ENCODE data around the gene DHX36. TPM values are rescaled to one million over a fixed set of nuclear protein-coding genes. Genes with fewer than 3 reads are reported as not detected.

DHX36 gene
- total and polyA plus RNA-seq, 10 of the 15 experiments (the other 5 are each of a cell fraction or from before 2014, with no cell fraction given), result 16.2 to 70.5 (median 41.6) TPM

DNA sequence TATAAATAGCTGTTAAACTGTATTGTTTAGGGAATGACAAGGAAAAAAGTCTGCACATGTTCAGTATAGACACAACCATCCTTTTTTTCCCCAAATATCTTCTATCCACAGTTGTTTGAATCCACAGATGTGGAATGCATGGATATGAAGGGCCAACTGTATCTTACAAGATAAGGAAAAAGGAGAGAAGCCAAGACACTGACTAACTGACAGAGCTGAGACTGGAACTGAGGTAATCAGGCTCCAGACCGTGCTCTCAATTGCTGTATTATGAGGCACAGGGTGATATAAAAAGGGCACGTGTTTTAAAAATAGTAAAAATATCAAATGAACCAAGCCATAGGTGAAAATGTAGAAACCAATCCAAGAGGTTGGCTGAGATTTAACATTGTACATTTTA is 49.0 kb downstream of the DHX36 start (continued):
- TF ChIP-seq, protein P1, sequence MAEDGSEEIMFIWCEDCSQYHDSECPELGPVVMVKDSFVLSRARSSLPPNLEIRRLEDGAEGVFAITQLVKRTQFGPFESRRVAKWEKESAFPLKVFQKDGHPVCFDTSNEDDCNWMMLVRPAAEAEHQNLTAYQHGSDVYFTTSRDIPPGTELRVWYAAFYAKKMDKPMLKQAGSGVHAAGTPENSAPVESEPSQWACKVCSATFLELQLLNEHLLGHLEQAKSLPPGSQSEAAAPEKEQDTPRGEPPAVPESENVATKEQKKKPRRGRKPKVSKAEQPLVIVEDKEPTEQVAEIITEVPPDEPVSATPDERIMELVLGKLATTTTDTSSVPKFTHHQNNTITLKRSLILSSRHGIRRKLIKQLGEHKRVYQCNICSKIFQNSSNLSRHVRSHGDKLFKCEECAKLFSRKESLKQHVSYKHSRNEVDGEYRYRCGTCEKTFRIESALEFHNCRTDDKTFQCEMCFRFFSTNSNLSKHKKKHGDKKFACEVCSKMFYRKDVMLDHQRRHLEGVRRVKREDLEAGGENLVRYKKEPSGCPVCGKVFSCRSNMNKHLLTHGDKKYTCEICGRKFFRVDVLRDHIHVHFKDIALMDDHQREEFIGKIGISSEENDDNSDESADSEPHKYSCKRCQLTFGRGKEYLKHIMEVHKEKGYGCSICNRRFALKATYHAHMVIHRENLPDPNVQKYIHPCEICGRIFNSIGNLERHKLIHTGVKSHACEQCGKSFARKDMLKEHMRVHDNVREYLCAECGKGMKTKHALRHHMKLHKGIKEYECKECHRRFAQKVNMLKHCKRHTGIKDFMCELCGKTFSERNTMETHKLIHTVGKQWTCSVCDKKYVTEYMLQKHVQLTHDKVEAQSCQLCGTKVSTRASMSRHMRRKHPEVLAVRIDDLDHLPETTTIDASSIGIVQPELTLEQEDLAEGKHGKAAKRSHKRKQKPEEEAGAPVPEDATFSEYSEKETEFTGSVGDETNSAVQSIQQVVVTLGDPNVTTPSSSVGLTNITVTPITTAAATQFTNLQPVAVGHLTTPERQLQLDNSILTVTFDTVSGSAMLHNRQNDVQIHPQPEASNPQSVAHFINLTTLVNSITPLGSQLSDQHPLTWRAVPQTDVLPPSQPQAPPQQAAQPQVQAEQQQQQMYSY (CRISPR knock-in tag; IDR thresholded peaks at IDR 0.05), result no peak
- TF ChIP-seq DPF2 (IDR thresholded peaks at IDR 0.05), result no peak
- no peak for TF ChIP-seq EED (IDR thresholded peaks at IDR 0.05; ENCODE audit: low read depth)
- TF ChIP-seq RUNX3 (IDR thresholded peaks at IDR 0.05; ENCODE audit: low read length), result no peak
- TF ChIP-seq SUZ12 (IDR thresholded peaks at IDR 0.05; ENCODE audit: unreplicated experiment), result no peak
- no peak for TF ChIP-seq MTA3 (IDR thresholded peaks at IDR 0.05; ENCODE audit: borderline replicate concordance, low read length)
- TF ChIP-seq CBX3 (IDR thresholded peaks at IDR 0.05; ENCODE audit: borderline replicate concordance, low read depth), result no peak
- TF ChIP-seq NBN (IDR thresholded peaks at IDR 0.05), result no peak

DNA sequence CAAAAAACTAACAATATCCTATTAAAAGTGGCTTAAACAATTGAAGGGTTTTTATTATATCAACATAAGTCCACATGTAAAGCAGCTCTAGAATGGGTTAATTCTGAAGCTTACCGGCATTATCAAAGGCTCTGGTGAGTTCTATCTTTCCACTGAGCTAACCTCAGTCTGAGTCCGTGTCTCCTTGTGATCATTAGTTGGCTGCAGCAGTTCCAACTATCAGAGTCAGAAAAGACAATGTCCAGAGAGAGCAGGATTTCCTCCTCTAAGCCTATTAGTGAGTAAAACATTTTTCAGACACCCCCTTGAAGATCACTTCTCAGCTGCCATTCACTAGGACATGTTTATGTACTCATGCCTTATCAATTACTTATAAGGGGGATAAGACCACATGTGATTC is 49.9 kb downstream of the DHX36 start:
- Histone ChIP-seq H3K79me2 (ENCODE audit: control insufficient read depth, insufficient read depth, low read length) (no peaks in the 10 kb centered on the region), H2AFZ (ENCODE audit: control insufficient read depth, low read depth, low read length) (no peak overlapping the region), H3K27ac (ENCODE audit: control insufficient read depth, insufficient read depth) (no peak overlapping the region), H3K4me1 (ENCODE audit: control insufficient read depth, insufficient read depth, low read length) (no peaks in the 10 kb centered on the region), H3K9ac (ENCODE audit: control insufficient read depth, insufficient read depth, low read length) (no peak overlapping the region), H3K4me3 (no peak overlapping the region), H3K36me3 (ENCODE audit: control insufficient read depth in 2 of 2, insufficient read depth in 2 of 2, low read length in 1 of 2) (peaks cover 0 to 19% of the 10 kb centered on the region in 2 experiments), H3K9me3 (replicated peaks; ENCODE audit: control insufficient read depth, insufficient read depth, low read length) (no peaks in the 10 kb centered on the region), H4K20me1 (ENCODE audit: control insufficient read depth, insufficient read depth) (no peaks in the 10 kb centered on the region), H3K27me3 (replicated peaks in 1 of 2; ENCODE audit: control insufficient read depth in 2 of 2, insufficient read depth in 2 of 2, low read length in 1 of 2) (no peaks in the 10 kb centered on the region), H3K4me2 (ENCODE audit: control insufficient read depth, insufficient read depth) (no peak overlapping the region)
- intact Hi-C loops (cut with micrococcal nuclease; ENCODE audit: unreplicated experiment) (no loop called here), in situ Hi-C loops (cut with MboI) (no loop called here)
- FAIRE-seq, result no peak
- no peak for ATAC-seq
- DNase-seq (ENCODE audit: low read depth, low spot score), result no peak
- TSS peak; percentile 10 for BruUV-seq (replicated peaks)
- POLR2A ChIA-PET, result no interaction called here
- RAD21 ChIA-PET (ENCODE audit: unreplicated experiment), result no interaction called here
- 100% methylated on average over 2 of the region's 2 CpGs for WGBS (ENCODE audit: insufficient coverage, insufficient replicate concordance, low lambda C conversion rate, missing lambda C conversion rate)
- SMC1A ChIA-PET (ENCODE audit: uncharacterized antibody, unreplicated experiment), result no interaction called here
- CTCF ChIA-PET, result interaction anchor here (1.5 kb wide), 1 partner anchor 21 kb away, joined by 7 read pairs; no protein-coding TSS in a partner anchor
- TF ChIP-seq TCF12 (IDR thresholded peaks at IDR 0.05; ENCODE audit: low read depth, low read length) (no peak), NRF1 (conservative IDR thresholded peaks at IDR 0.05; ENCODE audit: low read depth, low read length) (no peak), CHD2 (IDR thresholded peaks at IDR 0.05; ENCODE audit: borderline replicate concordance, low read depth, low read length) (no peak), POLR2AphosphoS2 (IDR thresholded peaks at IDR 0.05; ENCODE audit: low read depth, low read length) (no peak), IKZF2 (IDR thresholded peaks at IDR 0.05) (no peak), GABPA (IDR thresholded peaks at IDR 0.05; ENCODE audit: low read depth) (no peak), HDGF (IDR thresholded peaks at IDR 0.05) (no peak), SP1 (IDR thresholded peaks at IDR 0.05; ENCODE audit: low read depth, low read length) (no peak)
- TF ChIP-seq, protein P2, sequence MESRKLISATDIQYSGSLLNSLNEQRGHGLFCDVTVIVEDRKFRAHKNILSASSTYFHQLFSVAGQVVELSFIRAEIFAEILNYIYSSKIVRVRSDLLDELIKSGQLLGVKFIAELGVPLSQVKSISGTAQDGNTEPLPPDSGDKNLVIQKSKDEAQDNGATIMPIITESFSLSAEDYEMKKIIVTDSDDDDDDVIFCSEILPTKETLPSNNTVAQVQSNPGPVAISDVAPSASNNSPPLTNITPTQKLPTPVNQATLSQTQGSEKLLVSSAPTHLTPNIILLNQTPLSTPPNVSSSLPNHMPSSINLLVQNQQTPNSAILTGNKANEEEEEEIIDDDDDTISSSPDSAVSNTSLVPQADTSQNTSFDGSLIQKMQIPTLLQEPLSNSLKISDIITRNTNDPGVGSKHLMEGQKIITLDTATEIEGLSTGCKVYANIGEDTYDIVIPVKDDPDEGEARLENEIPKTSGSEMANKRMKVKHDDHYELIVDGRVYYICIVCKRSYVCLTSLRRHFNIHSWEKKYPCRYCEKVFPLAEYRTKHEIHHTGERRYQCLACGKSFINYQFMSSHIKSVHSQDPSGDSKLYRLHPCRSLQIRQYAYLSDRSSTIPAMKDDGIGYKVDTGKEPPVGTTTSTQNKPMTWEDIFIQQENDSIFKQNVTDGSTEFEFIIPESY (IDR thresholded peaks at IDR 0.05), result no peak
